Spleen (tissue), 11 donors: ENCODE results near the gene ZNF692. TPM values are rescaled to one million over a fixed set of nuclear protein-coding genes. Genes with fewer than 3 reads are reported as not detected.
"Not testable (repeated sequence)": the region's sequence is repeated elsewhere in the genome, so short reads cannot be mapped to it uniquely, and the experiment has no call there.

ENCODE experiments used
- DNase-seq: peaks from one replicate; pipeline ENCODE4 v3.0.0-alpha.2; 2020
- H3K27ac ChIP-seq, 8 donors: fragments of 200-600 bp; sonication (generic) in 7 of 8; 1 replicate in 4 of 8; 2 replicates in 4 of 8; pipeline versions ENCODE4 v1.5.0 to v1.8.0; 2016 to 2021; ENCODE audit warnings: inconsistent platforms in 4 of 8, mild to moderate bottlenecking in 4 of 8, moderate library complexity in 1 of 8
- H3K27me3 ChIP-seq, 7 donors: fragments of 200-600 bp; sonication (generic) in 6 of 7; replicated peaks in 1 of 7; 1 replicate in 4 of 7; 2 replicates in 3 of 7; pipeline versions ENCODE4 v1.5.0 to v1.8.0; 2016 to 2021; ENCODE audit warnings: inconsistent platforms in 3 of 7, mild to moderate bottlenecking in 1 of 7
- H3K36me3 ChIP-seq, 6 donors: fragments of 200-600 bp; sonication (generic) in 5 of 6; 1 replicate in 4 of 6; 2 replicates in 2 of 6; pipeline versions ENCODE4 v1.5.0 to v1.8.0; 2016 to 2021; ENCODE audit warnings: inconsistent platforms in 2 of 6
- H3K4me1 ChIP-seq, 6 donors: fragments of 200-600 bp; sonication (generic) in 5 of 6; 1 replicate in 3 of 6; 2 replicates in 3 of 6; pipeline versions ENCODE4 v1.5.0 to v1.8.0; 2016 to 2021; ENCODE audit warnings: inconsistent platforms in 3 of 6
- H3K4me3 ChIP-seq, 8 donors: fragments of 200-600 bp; sonication (generic) in 7 of 8; 1 replicate in 4 of 8; 2 replicates in 4 of 8; pipeline versions ENCODE4 v1.5.0 to v1.8.0; 2016 to 2021; ENCODE audit warnings: inconsistent platforms in 4 of 8, mild to moderate bottlenecking in 4 of 8, moderate library complexity in 2 of 8
- H3K9me3 ChIP-seq, 8 donors: fragments of 200-600 bp; sonication (generic) in 7 of 8; 1 replicate in 4 of 8; 2 replicates in 4 of 8; pipeline versions ENCODE4 v1.5.0 to v1.8.0; 2016 to 2021; ENCODE audit warnings: inconsistent platforms in 4 of 8
- POLR2A ChIP-seq, 3 donors: fragments of 450-650 bp; IDR thresholded peaks; one replicate each; pipeline ENCODE4 v1.5.1; 2017; ENCODE audit warnings: antibody characterized with exemption in 3 of 3, mild to moderate bottlenecking in 1 of 3
- POLR2AphosphoS5 ChIP-seq, 3 donors: sonication (generic); formaldehyde crosslinking; IDR thresholded peaks; one replicate each; pipeline ENCODE4 v1.5.1; 2017; ENCODE audit warnings: antibody characterized with exemption in 3 of 3
- WGBS, 5 donors: extraction: QIAGEN DNeasy Blood & Tissue Kit in 3 of 5; methylation state at CpG; one replicate each; pipeline versions ENCODE4 v1.1.5 to v1.1.7; 2013 to 2018; 5-methylcytosine and 5-hydroxymethylcytosine counted together
- intact Hi-C: fragments of 100-400 bp; cut with DNase I; formaldehyde crosslinking; loops from one replicate; pipeline ENCODE4 v1.15.0; 2023; ENCODE audit warnings: low total_unique reads
- polyA plus RNA-seq, 3 donors: library from polyadenylated mRNA; stranded (reverse); fragments of 200-250 nt; gene quantifications; one replicate each; pipeline ENCODE4 v1.2.1, GENCODE V29; 2013
- total RNA-seq, 7 donors: library from RNA; depleted of rRNA in 3 of 7; stranded (reverse); fragments of >200 nt in 3 of 7; fragmentation: NEBNext Ultra II Directional in 4 of 7; extraction: Animal tissue kit (Norgen Biotek cat#: 25700) in 4 of 7; gene quantifications; one replicate each; pipeline versions ENCODE4 v1.1.0 to v1.2.1, GENCODE V29; 2016 to 2021
- TF ChIP-seq, protein P1 (sequence below), 11 experiments: fragments of 200-600 bp in 7 of 11; fragments of 450-650 bp in 4 of 11; sonication (generic) in 4 of 11; IDR thresholded peaks in 8 of 11; conservative IDR thresholded peaks in 3 of 11; 1 replicate in 7 of 11; 2 replicates in 4 of 11; pipeline versions ENCODE4 v1.4.0 to v1.8.0; 2016 to 2021; ENCODE audit warnings: antibody characterized with exemption in 11 of 11, inconsistent platforms in 4 of 11, mild to moderate bottlenecking in 1 of 11
- donor health status: healthy with polysubstance abuse.
- donor health status: DM: no; HTN: no; CAD: no; lungs with moderate emphysema.
- donor health status: DM: no; HTN: no; CAD: no.
- donor health status: Bipolar disorder and iron deficiency.
- donor health status: healthy.
- donor health status: DM: no; HTN: no; CAD: no.
- donor health status: DM: yes; HTN: yes; CAD: no.

ZNF692 gene
- total and polyA plus RNA-seq, 10 donors: 33.5 to 138 (median 48.6) TPM

- intact Hi-C loops: no loop called here
- Histone ChIP-seq H3K27me3 (no peaks in the 10 kb centered on the region), H3K4me3 (peak overlapping the region; percentile 70 to 89 (median 74)), H3K36me3 (peaks cover 0 to 9% (median 0%) of the 10 kb centered on the region in 6 donors), H3K9me3 (no peaks in the 10 kb centered on the region), H3K27ac (peak overlapping the region; percentile 98 to 100 (median 100)), H3K4me1 (peaks cover 22 to 62% (median 50%) of the 10 kb centered on the region in 6 donors)
- 45 to 50% (median 48%) methylated on average over 11 of the region's 11 CpGs for WGBS, 5 donors
- no peak for TF ChIP-seq POLR2AphosphoS5 (IDR thresholded peaks at IDR 0.05)
- no peak for TF ChIP-seq POLR2A (IDR thresholded peaks at IDR 0.05)
- TF ChIP-seq, protein P1, sequence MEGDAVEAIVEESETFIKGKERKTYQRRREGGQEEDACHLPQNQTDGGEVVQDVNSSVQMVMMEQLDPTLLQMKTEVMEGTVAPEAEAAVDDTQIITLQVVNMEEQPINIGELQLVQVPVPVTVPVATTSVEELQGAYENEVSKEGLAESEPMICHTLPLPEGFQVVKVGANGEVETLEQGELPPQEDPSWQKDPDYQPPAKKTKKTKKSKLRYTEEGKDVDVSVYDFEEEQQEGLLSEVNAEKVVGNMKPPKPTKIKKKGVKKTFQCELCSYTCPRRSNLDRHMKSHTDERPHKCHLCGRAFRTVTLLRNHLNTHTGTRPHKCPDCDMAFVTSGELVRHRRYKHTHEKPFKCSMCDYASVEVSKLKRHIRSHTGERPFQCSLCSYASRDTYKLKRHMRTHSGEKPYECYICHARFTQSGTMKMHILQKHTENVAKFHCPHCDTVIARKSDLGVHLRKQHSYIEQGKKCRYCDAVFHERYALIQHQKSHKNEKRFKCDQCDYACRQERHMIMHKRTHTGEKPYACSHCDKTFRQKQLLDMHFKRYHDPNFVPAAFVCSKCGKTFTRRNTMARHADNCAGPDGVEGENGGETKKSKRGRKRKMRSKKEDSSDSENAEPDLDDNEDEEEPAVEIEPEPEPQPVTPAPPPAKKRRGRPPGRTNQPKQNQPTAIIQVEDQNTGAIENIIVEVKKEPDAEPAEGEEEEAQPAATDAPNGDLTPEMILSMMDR (IDR thresholded peaks at IDR 0.05 in 8 of 11, conservative IDR thresholded peaks at IDR 0.05 in 3 of 11): no peak
- no peak for DNase-seq
These were observed 21.7 kb downstream of the ZNF692 start for GRCh38 chr1:248837045-248837780.

GRCh38 chr1:248834343-248834940 is 24.4 kb downstream of the ZNF692 start:
- H3K36me3 ChIP-seq: no peaks in the 10 kb centered on the region
- peak; percentile 67 for DNase-seq
- TF ChIP-seq POLR2A (IDR thresholded peaks at IDR 0.05) (no peak), POLR2AphosphoS5 (IDR thresholded peaks at IDR 0.05) (peak in 1 of 3 donors; percentile 45)
- H3K9me3 ChIP-seq: no peaks in the 10 kb centered on the region
- intact Hi-C loops: no loop called here
- WGBS, 5 donors: 19 to 46% (median 30%) methylated on average over 7 of the region's 7 CpGs
- peak overlapping the region in 3 of 8 donors; percentile 30 to 63 (median 56) for H3K27ac ChIP-seq
- H3K27me3 ChIP-seq: no peaks in the 10 kb centered on the region
- H3K4me1 ChIP-seq: peaks cover 8 to 34% (median 23%) of the 10 kb centered on the region in 6 donors
- no peak overlapping the region for H3K4me3 ChIP-seq

DNA sequence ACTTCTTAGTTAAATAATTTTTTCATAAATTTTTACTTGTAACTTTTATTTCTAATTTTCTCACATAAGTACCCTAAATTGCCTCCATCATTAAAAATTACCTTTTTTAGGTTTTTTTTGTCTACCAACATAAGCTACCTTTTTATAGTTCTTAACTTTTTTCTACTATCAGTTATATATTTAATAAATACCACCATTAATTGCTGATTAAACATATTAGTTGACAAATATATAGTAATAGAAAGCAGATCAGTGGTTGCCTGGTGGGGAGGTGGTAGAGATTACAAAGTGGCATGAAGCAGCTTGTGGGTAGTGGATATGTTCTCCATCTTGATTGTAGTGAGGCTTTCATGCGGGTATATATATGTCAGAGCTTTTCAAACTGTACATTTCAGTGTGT is 27.0 kb downstream of the ZNF692 start:
- H3K36me3 ChIP-seq: no peaks in the 10 kb centered on the region
- no peak overlapping the region for H3K4me3 ChIP-seq
- H3K9me3 ChIP-seq: no peaks in the 10 kb centered on the region
- intact Hi-C loops: no loop called here
- no peak for TF ChIP-seq POLR2A (IDR thresholded peaks at IDR 0.05)
- TF ChIP-seq, protein P1 (IDR thresholded peaks at IDR 0.05 in 8 of 11, conservative IDR thresholded peaks at IDR 0.05 in 3 of 11): no peak
- H3K27me3 ChIP-seq: no peaks in the 10 kb centered on the region
- WGBS, 5 donors: 88 to 98% (median 93%) methylated on average over 1 of the region's 1 CpG
- H3K27ac ChIP-seq: no peak overlapping the region
- no peak for DNase-seq
- H3K4me1 ChIP-seq: peaks cover 4 to 41% (median 18%) of the 10 kb centered on the region in 6 donors

- 39 to 74% (median 69%) methylated on average over 2 to 3 of the region's 3 CpGs for WGBS, 5 donors
- H3K9me3 ChIP-seq, H3K4me3 ChIP-seq, H3K27ac ChIP-seq, H3K36me3 ChIP-seq, DNase-seq, intact Hi-C loops, H3K27me3 ChIP-seq: not testable (repeated sequence)
- peaks cover 6 to 40% (median 20%) of the 10 kb centered on the region in 6 donors for H3K4me1 ChIP-seq
These were observed 28.2 kb downstream of the ZNF692 start for GRCh38 chr1:248830718-248831017.

DNA sequence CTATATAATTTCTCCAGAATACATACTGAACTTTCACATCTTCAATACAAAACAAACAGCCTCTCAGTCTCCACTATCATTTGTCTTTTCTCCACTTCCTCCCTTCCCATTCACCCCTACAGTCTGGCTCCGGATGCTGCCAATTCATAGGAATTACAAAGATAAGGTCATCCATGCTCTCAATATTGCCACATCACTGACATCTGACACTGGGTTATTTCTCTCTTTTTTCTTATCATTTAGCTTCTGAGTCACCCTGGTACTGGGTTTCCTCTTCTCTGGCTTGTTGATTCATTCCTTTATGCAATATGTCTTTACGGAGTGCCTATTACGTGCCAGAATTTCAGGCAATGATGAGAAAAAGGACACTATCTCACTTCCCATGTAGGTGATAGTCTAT is 30.0 kb downstream of the ZNF692 start:
- Histone ChIP-seq H3K27me3 (no peaks in the 10 kb centered on the region), H3K36me3 (peaks cover 0 to 12% (median 0%) of the 10 kb centered on the region in 6 donors), H3K4me1 (peaks cover 19 to 44% (median 29%) of the 10 kb centered on the region in 6 donors), H3K27ac (peak overlapping the region in 4 of 8 donors; percentile 57 to 100 (median 64)), H3K9me3 (no peaks in the 10 kb centered on the region), H3K4me3 (no peak overlapping the region)
- intact Hi-C loops: no loop called here
- TF ChIP-seq POLR2AphosphoS5 (IDR thresholded peaks at IDR 0.05) (no peak), POLR2A (IDR thresholded peaks at IDR 0.05) (no peak)
- TF ChIP-seq, protein P1 (IDR thresholded peaks at IDR 0.05 in 8 of 11, conservative IDR thresholded peaks at IDR 0.05 in 3 of 11): no peak
- WGBS, 5 donors: 38 to 69% (median 44%) methylated on average over 3 of the region's 3 CpGs
- DNase-seq: no peak
